ENCODE measurements around the gene EML1. TPM values are rescaled to one million over a fixed set of nuclear protein-coding genes. Genes with fewer than 3 reads are reported as not detected.

EML1 gene
- total and polyA plus RNA-seq, 2 experiments from 2014 or later, result 16.6 to 16.9 TPM

DNA sequence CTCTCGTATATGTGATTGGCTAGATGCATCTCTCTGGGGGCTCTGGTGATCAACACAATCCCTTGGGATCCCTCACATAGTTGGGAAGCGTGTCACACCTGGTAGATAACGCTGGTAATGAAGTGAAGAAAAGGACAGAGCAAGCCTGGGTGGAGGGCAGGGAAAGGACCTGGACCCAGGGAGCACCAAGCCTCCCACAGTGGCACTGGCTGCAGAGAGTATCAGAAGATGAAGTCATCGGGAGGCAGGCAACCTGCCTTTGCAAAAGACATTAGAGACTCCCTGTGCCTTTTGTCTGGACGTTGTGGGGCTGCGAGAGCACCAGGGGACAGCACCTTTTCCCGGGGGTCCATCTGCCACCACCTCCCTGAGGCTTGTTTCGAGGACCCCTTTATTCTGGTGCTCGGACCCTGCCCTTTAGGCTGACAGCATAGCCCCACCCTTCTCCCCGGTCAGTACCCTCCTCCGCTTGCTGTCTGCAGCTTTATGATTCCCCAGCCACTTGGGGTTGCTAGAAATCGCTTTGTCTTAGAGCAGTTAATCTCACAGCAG, 116.4 kb downstream of the EML1 start:
- no peak for DNase-seq (ENCODE audit: low read depth in 1 of 2, low spot score in 1 of 2)
- no peak overlapping the region for H3K4me3 ChIP-seq
- no peaks in the 10 kb centered on the region for H3K9me3 ChIP-seq (ENCODE audit: low read depth)
- no peaks in the 10 kb centered on the region for H3K27me3 ChIP-seq
- TF ChIP-seq, protein P1, sequence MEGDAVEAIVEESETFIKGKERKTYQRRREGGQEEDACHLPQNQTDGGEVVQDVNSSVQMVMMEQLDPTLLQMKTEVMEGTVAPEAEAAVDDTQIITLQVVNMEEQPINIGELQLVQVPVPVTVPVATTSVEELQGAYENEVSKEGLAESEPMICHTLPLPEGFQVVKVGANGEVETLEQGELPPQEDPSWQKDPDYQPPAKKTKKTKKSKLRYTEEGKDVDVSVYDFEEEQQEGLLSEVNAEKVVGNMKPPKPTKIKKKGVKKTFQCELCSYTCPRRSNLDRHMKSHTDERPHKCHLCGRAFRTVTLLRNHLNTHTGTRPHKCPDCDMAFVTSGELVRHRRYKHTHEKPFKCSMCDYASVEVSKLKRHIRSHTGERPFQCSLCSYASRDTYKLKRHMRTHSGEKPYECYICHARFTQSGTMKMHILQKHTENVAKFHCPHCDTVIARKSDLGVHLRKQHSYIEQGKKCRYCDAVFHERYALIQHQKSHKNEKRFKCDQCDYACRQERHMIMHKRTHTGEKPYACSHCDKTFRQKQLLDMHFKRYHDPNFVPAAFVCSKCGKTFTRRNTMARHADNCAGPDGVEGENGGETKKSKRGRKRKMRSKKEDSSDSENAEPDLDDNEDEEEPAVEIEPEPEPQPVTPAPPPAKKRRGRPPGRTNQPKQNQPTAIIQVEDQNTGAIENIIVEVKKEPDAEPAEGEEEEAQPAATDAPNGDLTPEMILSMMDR (IDR thresholded peaks at IDR 0.05; ENCODE audit: low read depth, low read length), result no peak
- H3K4me1 ChIP-seq (ENCODE audit: low read depth), result no peaks in the 10 kb centered on the region
- no peak overlapping the region for H3K27ac ChIP-seq
- H3K36me3 ChIP-seq, result peaks cover 2% of the 10 kb centered on the region

DNA sequence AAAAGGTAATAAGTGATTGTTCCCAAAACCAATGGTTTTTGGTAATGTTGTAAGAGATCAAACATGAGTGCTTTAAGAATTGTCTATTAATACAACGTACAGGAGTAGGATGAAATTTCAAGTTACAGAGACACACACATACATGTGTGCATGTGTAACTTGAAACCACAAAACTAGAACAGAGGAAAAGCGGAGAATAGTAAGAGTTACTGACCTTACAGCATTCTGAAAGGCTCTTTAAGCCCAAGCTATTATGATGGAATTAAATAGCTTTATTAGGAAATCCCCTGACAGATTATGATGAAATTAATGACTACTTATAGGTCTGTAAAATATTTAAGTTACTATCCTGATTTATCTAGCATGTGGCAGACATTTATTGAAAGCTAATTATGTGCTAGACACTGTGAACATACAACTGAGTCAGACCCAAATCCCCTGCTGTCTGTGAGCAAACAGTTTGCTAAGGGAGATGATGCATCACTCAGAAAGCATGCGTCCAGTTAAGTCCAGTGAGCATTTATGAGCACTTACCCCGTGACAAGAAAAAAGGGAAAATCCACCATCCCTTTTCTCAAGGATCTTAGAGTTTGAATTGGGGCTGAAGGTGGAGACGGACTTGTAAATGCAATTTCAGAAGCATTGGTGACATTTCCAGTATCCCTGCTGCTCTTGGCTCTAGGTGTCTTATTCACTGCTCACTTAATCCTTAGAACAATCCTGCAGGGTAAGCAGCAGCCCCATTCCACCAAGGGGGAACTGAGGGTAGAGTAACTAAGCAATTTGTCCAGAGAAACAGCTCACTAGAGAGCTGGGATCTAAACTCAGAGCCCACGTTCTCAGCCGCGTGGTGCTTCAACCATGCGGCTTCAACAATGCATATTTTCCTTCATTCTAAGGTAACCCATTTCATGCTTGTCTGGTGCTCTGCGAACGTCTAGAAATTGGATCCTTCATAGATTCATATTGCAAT, 117.4 kb downstream of the EML1 start:
- H3K36me3 ChIP-seq, result peaks cover 2% of the 10 kb centered on the region
- H3K27ac ChIP-seq, result no peak overlapping the region
- peak in 1 of 2 donors; percentile 58 for DNase-seq (ENCODE audit: low read depth in 1 of 2, low spot score in 1 of 2)
- no peak overlapping the region for H3K4me3 ChIP-seq
- H3K9me3 ChIP-seq (ENCODE audit: low read depth), result no peaks in the 10 kb centered on the region
- H3K4me1 ChIP-seq (ENCODE audit: low read depth), result no peaks in the 10 kb centered on the region
- no peaks in the 10 kb centered on the region for H3K27me3 ChIP-seq
- TF ChIP-seq, protein P1 (IDR thresholded peaks at IDR 0.05; ENCODE audit: low read depth, low read length), result no peak

DNA sequence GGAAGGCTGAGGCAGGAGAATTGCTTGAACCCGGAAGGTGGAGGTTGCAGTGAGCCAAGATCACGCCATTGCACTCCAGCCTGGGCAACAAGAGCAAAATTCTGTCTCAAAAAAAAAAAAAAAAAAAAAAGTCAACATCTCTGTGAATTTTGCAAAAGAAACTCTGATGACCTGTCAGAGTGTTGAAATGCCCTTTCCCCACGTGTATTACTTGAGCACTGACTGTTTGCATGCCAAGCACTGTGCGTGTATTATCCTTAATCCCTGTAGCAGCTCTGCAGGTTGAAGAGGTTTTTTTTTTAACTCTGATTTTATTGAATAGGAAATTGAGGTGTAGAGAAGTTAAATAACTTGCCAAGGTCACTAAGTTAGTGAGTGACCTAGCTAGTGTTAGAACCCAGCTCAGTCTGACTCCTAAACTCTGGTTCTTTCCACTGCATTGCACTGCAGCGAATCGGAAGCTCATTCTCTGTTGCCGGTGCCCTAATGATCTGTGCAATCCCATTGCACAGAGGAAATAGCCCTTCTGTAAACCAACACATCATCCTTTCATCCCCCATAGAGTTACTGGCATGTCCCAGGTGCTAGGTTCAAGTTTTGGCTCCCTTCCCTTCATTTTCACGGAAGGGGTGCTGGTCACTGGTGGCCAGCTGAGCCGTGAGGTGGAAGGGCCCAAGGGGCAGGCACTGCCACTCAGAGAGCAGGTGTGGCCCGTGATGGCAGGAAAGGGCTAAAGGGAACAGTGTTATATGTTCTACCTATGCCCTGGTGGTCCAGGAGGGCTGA, 122.3 kb downstream of the EML1 start:
- no peaks in the 10 kb centered on the region for H3K9me3 ChIP-seq (ENCODE audit: low read depth)
- DNase-seq (ENCODE audit: low read depth in 1 of 2, low spot score in 1 of 2), result no peak
- TF ChIP-seq, protein P1 (IDR thresholded peaks at IDR 0.05; ENCODE audit: low read depth, low read length), result no peak
- H3K36me3 ChIP-seq, result peaks cover 2% of the 10 kb centered on the region
- no peaks in the 10 kb centered on the region for H3K4me1 ChIP-seq (ENCODE audit: low read depth)
- H3K27ac ChIP-seq, result no peak overlapping the region
- H3K4me3 ChIP-seq, result no peak overlapping the region
- H3K27me3 ChIP-seq, result no peaks in the 10 kb centered on the region

DNA sequence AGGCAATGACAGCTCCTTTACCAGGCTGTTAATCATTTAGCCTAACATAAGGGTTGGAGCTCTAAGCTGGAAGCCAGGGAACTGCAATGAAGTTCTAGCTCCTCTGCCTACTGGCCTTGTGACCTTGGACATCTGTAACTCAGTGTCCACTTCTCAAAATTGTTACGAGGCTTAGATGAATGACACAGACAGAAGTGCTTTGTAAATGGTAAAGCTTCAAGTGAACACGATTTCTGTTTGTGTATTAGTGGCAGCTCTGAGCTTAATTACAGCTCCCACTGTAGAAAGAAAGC, 122.8 kb downstream of the EML1 start:
- H3K36me3 ChIP-seq, result peaks cover 2% of the 10 kb centered on the region
- H3K4me3 ChIP-seq, result no peak overlapping the region
- TF ChIP-seq, protein P1 (IDR thresholded peaks at IDR 0.05; ENCODE audit: low read depth, low read length), result no peak
- no peak overlapping the region for H3K27ac ChIP-seq
- no peaks in the 10 kb centered on the region for H3K4me1 ChIP-seq (ENCODE audit: low read depth)
- no peaks in the 10 kb centered on the region for H3K27me3 ChIP-seq
- DNase-seq (ENCODE audit: low read depth in 1 of 2, low spot score in 1 of 2), result no peak
- H3K9me3 ChIP-seq (ENCODE audit: low read depth), result no peaks in the 10 kb centered on the region

DNA sequence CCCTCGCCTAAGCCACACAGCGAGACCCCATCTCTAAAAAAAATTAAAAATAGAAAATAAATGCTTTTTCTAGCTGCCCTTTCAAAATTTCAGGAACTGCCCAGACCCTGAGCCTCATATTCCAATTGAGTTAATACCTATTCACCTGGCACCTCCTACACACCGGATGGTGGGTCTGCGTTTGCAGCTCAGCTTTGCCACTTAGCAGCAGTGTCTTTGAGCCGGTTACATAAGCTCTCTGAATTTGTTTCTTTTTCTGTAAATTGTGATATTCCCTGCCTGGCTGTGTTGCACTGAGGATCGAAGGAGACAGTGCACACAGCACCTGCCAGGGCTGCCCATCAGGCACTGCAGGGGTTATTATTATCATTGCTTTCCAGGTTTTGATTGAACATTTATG, 125.6 kb downstream of the EML1 start:
- no peak overlapping the region for H3K27ac ChIP-seq
- H3K36me3 ChIP-seq, result peaks cover 2% of the 10 kb centered on the region
- no peaks in the 10 kb centered on the region for H3K4me1 ChIP-seq (ENCODE audit: low read depth)
- no peak overlapping the region for H3K4me3 ChIP-seq
- TF ChIP-seq, protein P1 (IDR thresholded peaks at IDR 0.05; ENCODE audit: low read depth, low read length), result no peak
- no peaks in the 10 kb centered on the region for H3K9me3 ChIP-seq (ENCODE audit: low read depth)
- no peaks in the 10 kb centered on the region for H3K27me3 ChIP-seq
- DNase-seq (ENCODE audit: low read depth in 1 of 2, low spot score in 1 of 2), result no peak
